Activated T-helper 1 cell treated with anti-CD3 and anti-CD28 coated beads, Interleukin-2, amount 50 U/mL, for 16 hours (primary cell): Measurements from ENCODE around the gene DYNC1I1.

Experiments
- DNase-seq, 2 donors: peaks; one replicate each; pipeline ENCODE4 v3.0.0-alpha.2; 2020; ENCODE audit warnings: low read depth in 1 of 2, low spot score in 1 of 2

Gene DYNC1I1

DNA sequence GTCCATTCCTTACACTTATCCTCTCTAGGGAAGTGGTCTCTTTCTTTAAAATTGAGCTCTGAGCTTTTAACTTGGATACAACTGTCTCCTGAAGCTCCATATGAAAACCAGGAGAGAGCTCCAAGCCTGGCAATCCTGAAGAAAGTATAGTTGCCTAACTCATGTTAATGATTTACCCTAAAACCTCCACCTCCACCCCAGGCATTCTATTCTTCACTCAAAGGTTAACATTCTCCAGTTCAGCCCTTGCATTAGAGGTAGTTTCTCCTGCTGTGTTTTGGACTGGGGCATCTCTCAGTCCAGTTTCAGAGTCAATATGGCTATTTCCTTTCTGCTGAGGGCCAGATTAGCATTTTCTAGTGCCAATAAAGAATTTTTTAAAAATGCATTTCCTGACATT is 354.0 kb downstream of the DYNC1I1 start:
- no peak for DNase-seq

DNA sequence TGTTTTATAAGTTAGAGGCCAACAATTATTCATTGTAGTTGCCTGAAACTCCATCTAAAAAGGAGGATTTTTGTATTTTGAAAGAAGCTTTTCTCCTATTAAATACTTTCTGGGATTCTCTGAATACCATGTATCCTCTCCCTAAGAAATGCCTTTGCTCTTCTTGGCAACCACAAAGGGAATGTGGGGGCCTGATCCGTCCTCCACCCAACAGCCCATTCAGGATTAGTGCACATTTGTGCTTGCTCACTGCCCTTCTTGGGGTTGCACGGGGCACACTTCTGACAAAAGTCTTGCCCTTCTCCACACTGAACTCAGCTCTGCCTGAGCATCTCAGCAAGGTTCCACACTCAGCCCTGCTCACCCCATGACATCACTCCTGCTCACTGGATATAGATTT is 355.4 kb downstream of the DYNC1I1 start:
- no peak for DNase-seq

DNA sequence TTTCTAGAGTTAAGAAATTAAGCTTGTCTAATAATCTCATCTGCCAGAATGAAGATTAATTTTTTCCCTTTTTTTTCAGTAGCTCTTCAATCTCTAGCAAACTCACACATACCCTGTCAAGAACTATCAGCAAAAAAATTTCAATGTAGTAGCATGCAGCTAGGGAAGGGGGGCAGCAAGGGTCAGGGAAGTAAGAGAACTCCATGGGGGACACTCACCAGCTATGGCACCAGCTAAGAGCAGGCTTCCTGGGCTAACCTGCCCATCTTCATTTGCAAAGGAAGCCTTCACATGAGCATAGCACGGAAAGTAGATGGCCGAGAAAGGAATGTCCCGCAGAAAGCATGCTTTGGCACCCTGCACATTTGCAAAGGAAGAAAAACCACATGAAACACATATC is 359.2 kb downstream of the DYNC1I1 start:
- DNase-seq, result no peak

DNA sequence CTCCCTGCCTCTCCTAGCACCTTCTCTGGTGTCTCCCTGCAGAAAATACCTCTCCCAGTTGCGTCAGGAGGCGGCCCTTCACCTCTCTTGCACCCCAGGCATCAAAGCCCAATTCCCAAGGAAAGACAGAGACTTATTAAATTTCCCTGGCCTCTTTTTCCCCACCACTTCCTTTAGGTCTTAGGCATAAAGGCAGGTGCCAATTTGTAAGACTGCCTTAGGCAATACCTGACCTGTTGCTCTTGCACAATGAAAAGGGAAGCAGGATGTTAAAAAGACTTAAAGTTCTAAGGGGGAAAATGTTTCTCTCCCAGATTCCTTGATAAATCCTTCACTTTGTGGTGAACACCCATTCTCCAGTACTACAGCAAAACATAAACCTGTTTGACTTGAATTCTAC is 362.9 kb downstream of the DYNC1I1 start:
- no peak for DNase-seq

DNA sequence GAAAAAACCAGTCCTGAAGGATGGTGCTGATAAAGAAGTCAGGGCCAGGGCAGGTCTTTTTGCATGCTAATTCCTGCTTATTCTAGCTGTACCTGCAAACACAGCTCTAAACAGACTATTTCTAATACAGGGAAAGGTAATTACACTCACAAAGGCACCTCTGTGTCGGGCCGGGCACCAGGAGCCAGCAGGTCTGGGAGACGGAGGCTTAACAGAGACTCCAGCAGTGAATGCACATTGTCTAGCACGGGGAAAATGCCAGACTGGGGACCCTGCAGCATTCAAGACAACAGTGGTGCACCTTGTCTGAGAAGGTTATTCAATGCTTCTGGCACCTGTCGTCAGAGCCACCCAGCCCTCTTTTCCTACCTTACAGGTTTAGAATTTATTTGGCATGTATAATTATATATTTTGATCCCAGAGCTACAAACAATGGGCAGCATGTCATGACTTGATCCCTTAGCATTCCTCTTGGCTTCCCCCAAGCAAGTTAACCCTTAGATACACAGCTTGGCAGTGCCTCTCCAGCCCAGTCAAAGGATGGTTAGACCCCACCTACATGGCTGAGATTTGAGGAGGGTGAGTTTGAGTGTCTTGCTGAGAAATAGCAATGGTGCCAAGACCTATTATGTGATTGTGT is 364.4 kb downstream of the DYNC1I1 start:
- no peak for DNase-seq

DNA sequence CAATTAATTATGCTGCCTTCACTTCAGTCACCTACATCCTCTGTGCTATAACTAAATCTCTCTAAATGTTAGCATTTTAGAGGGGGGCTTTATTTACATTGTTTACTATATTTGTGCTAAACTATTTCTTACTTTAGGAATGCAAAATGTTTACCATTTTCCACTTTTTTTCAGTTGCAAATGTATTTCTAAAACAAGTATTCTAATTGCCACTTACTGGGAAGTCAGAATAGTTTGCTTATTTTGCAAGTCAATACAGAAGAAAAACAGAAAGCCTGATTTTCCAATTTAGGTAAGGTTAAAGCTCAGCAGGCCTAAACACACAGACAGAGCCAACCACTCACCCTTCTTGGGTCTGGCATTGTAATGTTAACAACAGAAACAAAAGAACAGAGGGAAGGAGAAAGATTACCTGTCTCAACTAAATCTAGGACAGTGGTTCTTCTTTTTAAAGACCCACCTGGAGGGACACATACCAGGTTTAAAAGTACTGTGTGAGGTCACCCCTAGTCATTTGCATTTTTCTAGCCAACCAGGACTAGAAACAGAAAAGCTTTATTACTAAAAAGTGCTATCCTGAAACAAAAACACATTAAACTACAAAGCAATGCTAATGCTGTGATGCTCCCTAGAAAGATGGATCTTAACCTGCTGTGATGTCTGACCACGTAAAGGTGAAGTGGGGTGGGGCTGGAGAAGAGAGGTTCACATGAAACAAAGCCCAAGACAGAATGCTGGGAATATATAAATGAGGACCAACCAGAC is 371.3 kb downstream of the DYNC1I1 start:
- DNase-seq, result no peak

DNA sequence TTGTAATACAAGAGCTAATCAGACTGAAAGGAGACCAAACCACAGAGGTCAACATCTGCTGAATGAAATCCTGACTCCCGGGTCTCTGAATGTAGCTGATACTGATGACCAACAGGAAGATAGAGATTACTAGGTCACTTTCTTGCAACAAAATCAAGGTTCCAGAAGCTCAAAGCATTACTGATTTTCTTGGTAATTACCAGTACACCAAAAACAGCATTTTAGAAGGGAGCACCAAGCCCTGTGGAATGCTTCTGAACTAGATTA is 371.8 kb downstream of the DYNC1I1 start:
- DNase-seq, result no peak
